Measurements from ENCODE around the gene NMNAT3. TPM values are rescaled to one million over a fixed set of nuclear protein-coding genes. Genes with fewer than 3 reads are reported as not detected.

NMNAT3 gene
- total RNA-seq, 2 experiments from 2014 or later, result 1.5 to 1.9 TPM

DNA sequence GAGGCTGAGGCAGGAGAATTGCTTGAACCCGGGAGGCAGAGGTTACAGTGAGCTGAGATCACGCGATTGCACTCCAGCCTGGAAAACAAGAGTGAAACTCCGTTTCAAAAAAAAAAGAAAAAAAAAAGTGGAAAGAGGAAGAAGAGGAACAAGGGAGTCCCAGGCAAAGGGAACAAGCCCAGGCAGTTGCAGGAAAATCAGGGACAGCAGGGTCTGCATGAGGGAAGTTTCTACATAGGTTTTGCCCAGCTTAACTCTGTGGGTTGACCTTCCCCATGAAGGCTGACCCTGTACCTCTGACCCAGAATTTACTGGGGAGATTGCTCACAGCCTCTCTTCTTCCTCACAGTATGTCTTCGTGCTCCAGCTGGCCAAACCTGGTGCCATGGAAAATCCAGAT is 150.5 kb downstream of the NMNAT3 start:
- TF ChIP-seq CTCF (IDR thresholded peaks at IDR 0.05), result no peak
- Mint-ChIP-seq H3K27me3 (no peaks in the 10 kb centered on the region), H3K27ac (no peak overlapping the region), H3K4me1 (ENCODE audit: low read depth) (no peaks in the 10 kb centered on the region), H3K4me3 (no peak overlapping the region), H3K9me3 (no peaks in the 10 kb centered on the region), H3K36me3 (ENCODE audit: low read depth) (no peaks in the 10 kb centered on the region)
- no peaks in the 10 kb centered on the region for H3K9me3 ChIP-seq (ENCODE audit: control insufficient read depth in 1 of 2, insufficient read depth in 1 of 2, low read length in 2 of 2)
- H3K27ac ChIP-seq (ENCODE audit: low read depth in 1 of 2, low read length in 2 of 2), result no peak overlapping the region
- POLR2A ChIA-PET, result no interaction called here
- H3K36me3 ChIP-seq (ENCODE audit: insufficient read depth, low read length), result no peaks in the 10 kb centered on the region
- H3K27me3 ChIP-seq (ENCODE audit: control insufficient read depth in 1 of 2, insufficient read depth in 2 of 2, low read length in 2 of 2), result no peaks in the 10 kb centered on the region
- intact Hi-C loops (cut with DNase I, micrococcal nuclease), result no loop called here
- no peak for DNase-seq
- CTCF ChIA-PET, result no interaction called here
- no peaks in the 10 kb centered on the region for H3K4me1 ChIP-seq (ENCODE audit: insufficient read depth, low read length)
- H3K4me3 ChIP-seq (ENCODE audit: low read length), result no peak overlapping the region
- ATAC-seq (ENCODE audit: poor library complexity), result no peak

DNA sequence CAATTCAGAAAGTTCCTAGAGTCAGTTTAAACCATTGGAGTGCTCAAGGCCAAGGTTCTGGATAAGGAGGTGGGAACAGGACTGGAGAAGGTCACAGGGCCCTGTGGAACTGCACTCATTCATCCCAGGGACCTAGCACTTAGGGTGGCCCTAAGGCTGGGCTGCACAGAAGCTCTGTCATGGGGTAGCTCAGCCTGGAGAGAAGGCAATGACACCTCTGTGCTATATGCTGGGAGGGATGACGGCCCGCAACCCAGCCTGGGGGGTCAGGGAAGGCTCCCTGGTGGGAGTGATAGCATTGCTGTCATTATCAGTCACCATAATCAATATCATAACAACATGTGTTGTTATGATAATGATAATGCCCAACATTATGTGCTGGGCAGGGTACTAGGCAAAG is 151.6 kb downstream of the NMNAT3 start:
- TF ChIP-seq CTCF (IDR thresholded peaks at IDR 0.05), result no peak
- ChIA-PET POLR2A (no interaction called here), CTCF (no interaction called here)
- H3K4me3 ChIP-seq (ENCODE audit: low read length), result no peak overlapping the region
- no peaks in the 10 kb centered on the region for H3K4me1 ChIP-seq (ENCODE audit: insufficient read depth, low read length)
- H3K9me3 ChIP-seq (ENCODE audit: control insufficient read depth in 1 of 2, insufficient read depth in 1 of 2, low read length in 2 of 2), result no peaks in the 10 kb centered on the region
- DNase-seq (no peak), ATAC-seq (ENCODE audit: poor library complexity) (no peak)
- Mint-ChIP-seq H3K9me3 (no peaks in the 10 kb centered on the region), H3K27ac (no peak overlapping the region), H3K27me3 (no peaks in the 10 kb centered on the region), H3K36me3 (ENCODE audit: low read depth) (no peaks in the 10 kb centered on the region), H3K4me1 (ENCODE audit: low read depth) (no peaks in the 10 kb centered on the region), H3K4me3 (no peak overlapping the region)
- intact Hi-C loops (cut with DNase I, micrococcal nuclease), result no loop called here
- H3K27ac ChIP-seq (ENCODE audit: low read depth in 1 of 2, low read length in 2 of 2), result no peak overlapping the region
- no peaks in the 10 kb centered on the region for H3K36me3 ChIP-seq (ENCODE audit: insufficient read depth, low read length)
- H3K27me3 ChIP-seq (ENCODE audit: control insufficient read depth in 1 of 2, insufficient read depth in 2 of 2, low read length in 2 of 2), result no peaks in the 10 kb centered on the region

- POLR2A ChIA-PET, result no interaction called here
- no peaks in the 10 kb centered on the region for H3K27me3 Mint-ChIP-seq
- H3K9me3 ChIP-seq (ENCODE audit: control insufficient read depth in 1 of 2, insufficient read depth in 1 of 2, low read length in 2 of 2), result no peaks in the 10 kb centered on the region
Observed at GRCh38 chr3:139524841-139525636, 152.7 kb downstream of the NMNAT3 start.

More at GRCh38 chr3:139524841-139525636, 152.7 kb downstream of the NMNAT3 start:
- CTCF ChIA-PET, result no interaction called here
- Mint-ChIP-seq H3K36me3 (ENCODE audit: low read depth) (no peaks in the 10 kb centered on the region), H3K27ac (no peak overlapping the region), H3K4me3 (no peak overlapping the region), H3K9me3 (no peaks in the 10 kb centered on the region), H3K4me1 (ENCODE audit: low read depth) (no peaks in the 10 kb centered on the region)
- TF ChIP-seq CTCF (IDR thresholded peaks at IDR 0.05), result no peak
- no peaks in the 10 kb centered on the region for H3K36me3 ChIP-seq (ENCODE audit: insufficient read depth, low read length)
- ATAC-seq (ENCODE audit: poor library complexity) (no peak), DNase-seq (no peak)
- H3K4me3 ChIP-seq (ENCODE audit: low read length), result no peak overlapping the region
- no peaks in the 10 kb centered on the region for H3K27me3 ChIP-seq (ENCODE audit: control insufficient read depth in 1 of 2, insufficient read depth in 2 of 2, low read length in 2 of 2)
- H3K27ac ChIP-seq (ENCODE audit: low read depth in 1 of 2, low read length in 2 of 2), result no peak overlapping the region
- intact Hi-C loops (cut with DNase I, micrococcal nuclease), result no loop called here
- H3K4me1 ChIP-seq (ENCODE audit: insufficient read depth, low read length), result no peaks in the 10 kb centered on the region

Measured in CD4-positive, alpha-beta T cell (primary cell).